ENCODE data around the gene ICAM4. TPM values are rescaled to one million over a fixed set of nuclear protein-coding genes. Genes with fewer than 3 reads are reported as not detected.

The ICAM4 gene
- total RNA-seq, 1 donor from 2014 or later: 0.35 TPM

Other genes starting within 250 kb of the ICAM4 start
- gene SHFL, start 200.6 kb upstream of the ICAM4 start, total RNA-seq: 22.1 and 24.1 TPM in 2 replicates
- under 0.01 and 0.35 TPM in 2 replicates for gene ANGPTL6, start 184.3 kb upstream of the ICAM4 start, total RNA-seq
- gene PPAN, start 180.6 kb upstream of the ICAM4 start, total RNA-seq: 41.0 and 46.2 TPM in 2 replicates
- gene P2RY11, start 175.3 kb upstream of the ICAM4 start, total RNA-seq: 10.2 TPM in 1 of 2 replicates, not detected in the other
- gene EIF3G, start 167.1 kb upstream of the ICAM4 start, total RNA-seq: 309 and 416 TPM in 2 replicates
- gene DNMT1, start 92.0 kb upstream of the ICAM4 start, total RNA-seq: 37.4 and 38.0 TPM in 2 replicates
- 3.0 and 3.3 TPM in 2 replicates for gene S1PR2, start 55.6 kb upstream of the ICAM4 start, total RNA-seq
- 23.1 and 29.5 TPM in 2 replicates for gene MRPL4, start 34.7 kb upstream of the ICAM4 start, total RNA-seq
- gene ICAM1, start 15.8 kb upstream of the ICAM4 start, total RNA-seq: 38.4 and 130 TPM in 2 replicates
- 0.40 and 1.6 TPM in 2 replicates for gene ICAM5, start 3.0 kb downstream of the ICAM4 start, total RNA-seq
- gene ZGLP1, start 22.9 kb downstream of the ICAM4 start, total RNA-seq: 0.17 and 0.70 TPM in 2 replicates
- 22.2 and 47.1 TPM in 2 replicates for gene FDX2, start 29.1 kb downstream of the ICAM4 start, total RNA-seq
- gene RAVER1, start 46.6 kb downstream of the ICAM4 start, total RNA-seq: 8.0 and 33.1 TPM in 2 replicates
- 2.8 and 7.6 TPM in 2 replicates for gene ICAM3, start 52.7 kb downstream of the ICAM4 start, total RNA-seq
- gene TYK2, start 93.6 kb downstream of the ICAM4 start, total RNA-seq: 66.7 and 74.2 TPM in 2 replicates
- gene CDC37, start 116.6 kb downstream of the ICAM4 start, total RNA-seq: 187 and 245 TPM in 2 replicates
- 1.0 and 8.7 TPM in 2 replicates for gene PDE4A, start 133.6 kb downstream of the ICAM4 start, total RNA-seq
- gene KEAP1, start 216.4 kb downstream of the ICAM4 start, total RNA-seq: 64.4 and 75.4 TPM in 2 replicates
- not detected in 2 replicates for gene S1PR5, start 230.5 kb downstream of the ICAM4 start, total RNA-seq

Measured in renal cortical epithelial cell (primary cell).